Tibial nerve (tissue), 4 donors: ENCODE results near the gene CHURC1. TPM values are rescaled to one million over a fixed set of nuclear protein-coding genes. Genes with fewer than 3 reads are reported as not detected.

Experiments used
- DNase-seq, 2 donors: peaks; one replicate each; pipeline ENCODE4 v3.0.0-alpha.2; 2019; ENCODE audit warnings: low spot score in 2 of 2
- H3K27ac ChIP-seq, 4 donors: fragments of 200-600 bp; sonication (generic) in 3 of 4; one replicate each; pipeline ENCODE4 v1.5.1; 2017 to 2019; ENCODE audit warnings: mild to moderate bottlenecking in 1 of 4
- H3K27me3 ChIP-seq, 2 donors: fragments of 200-600 bp; sonication (generic) in 1 of 2; one replicate each; pipeline versions ENCODE4 v1.5.1 to v1.6.0; 2017 to 2019
- H3K36me3 ChIP-seq, 3 donors: fragments of 200-600 bp; sonication (generic); one replicate each; pipeline ENCODE4 v1.5.1; 2018 to 2019
- H3K4me1 ChIP-seq, 4 donors: fragments of 200-600 bp; sonication (generic) in 3 of 4; one replicate each; pipeline ENCODE4 v1.5.1; 2017 to 2019
- H3K4me3 ChIP-seq, 4 donors: fragments of 200-600 bp; sonication (generic) in 3 of 4; one replicate each; pipeline ENCODE4 v1.5.1; 2017 to 2019; ENCODE audit warnings: mild to moderate bottlenecking in 1 of 4, moderate library complexity in 1 of 4
- H3K9me3 ChIP-seq, 4 donors: fragments of 200-600 bp; sonication (generic) in 3 of 4; one replicate each; pipeline ENCODE4 v1.5.1; 2017 to 2019
- CTCF ChIP-seq, 5 experiments: fragments of 200-600 bp in 3 of 5; fragments of 450-650 bp in 2 of 5; sonication (generic) in 3 of 5; IDR thresholded peaks; one replicate each; pipeline ENCODE4 v1.5.1; 2016 to 2019; ENCODE audit warnings: antibody characterized with exemption in 5 of 5, mild to moderate bottlenecking in 3 of 5, moderate library complexity in 2 of 5
- EP300 ChIP-seq, 2 donors: sonication (generic); formaldehyde crosslinking; IDR thresholded peaks; one replicate each; pipeline ENCODE4 v1.6.1; 2017; ENCODE audit warnings: antibody characterized with exemption in 2 of 2, mild to moderate bottlenecking in 1 of 2
- POLR2A ChIP-seq, 2 donors: fragments of 450-650 bp; IDR thresholded peaks; one replicate each; pipeline ENCODE4 v1.6.1; 2017; ENCODE audit warnings: antibody characterized with exemption in 2 of 2, mild to moderate bottlenecking in 2 of 2, moderate library complexity in 2 of 2
- WGBS, 2 donors: methylation state at CpG; one replicate each; pipeline ENCODE4 v1.1.5; 2018; 5-methylcytosine and 5-hydroxymethylcytosine counted together
- total RNA-seq, 4 donors: library from RNA; depleted of rRNA; stranded (reverse); fragments of >200 nt; gene quantifications; one replicate each; pipeline ENCODE4 v1.1.0, GENCODE V29; 2016

Gene CHURC1
- total RNA-seq, 4 donors from 2014 or later = 75.0 to 131 (median 89.1) TPM

- Histone ChIP-seq H3K9me3 (no peaks in the 10 kb centered on the region), H3K36me3 (no peaks in the 10 kb centered on the region), H3K27me3 (no peaks in the 10 kb centered on the region), H3K27ac (no peak overlapping the region), H3K4me3 (peak overlapping the region in 1 of 4 donors; percentile 97), H3K4me1 (peaks cover 0 to 50% (median 15%) of the 10 kb centered on the region in 4 donors)
- TF ChIP-seq POLR2A (IDR thresholded peaks at IDR 0.05) (no peak), EP300 (IDR thresholded peaks at IDR 0.05) (no peak), CTCF (IDR thresholded peaks at IDR 0.05) (no peak)
- no peak for DNase-seq
- 89 to 96% methylated on average over 2 of the region's 2 CpGs for WGBS, 2 donors
Measured at GRCh38 chr14:64915797-64916196, 1.5 kb downstream of the CHURC1 start.

- TF ChIP-seq CTCF (IDR thresholded peaks at IDR 0.05) (no peak), POLR2A (IDR thresholded peaks at IDR 0.05) (no peak), EP300 (IDR thresholded peaks at IDR 0.05) (no peak)
- Histone ChIP-seq H3K4me1 (peaks cover 0 to 50% (median 15%) of the 10 kb centered on the region in 4 donors), H3K27ac (peak overlapping the region in 1 of 4 donors; percentile 33), H3K27me3 (no peaks in the 10 kb centered on the region), H3K9me3 (no peaks in the 10 kb centered on the region), H3K36me3 (no peaks in the 10 kb centered on the region), H3K4me3 (no peak overlapping the region)
- DNase-seq = no peak
- 77 to 78% methylated on average over 4 of the region's 4 CpGs for WGBS, 2 donors
Measured at GRCh38 chr14:64918216-64918615, 4.0 kb downstream of the CHURC1 start.

- Histone ChIP-seq H3K4me1 (peaks cover 0 to 47% (median 13%) of the 10 kb centered on the region in 4 donors), H3K36me3 (no peaks in the 10 kb centered on the region), H3K27ac (no peak overlapping the region), H3K9me3 (no peaks in the 10 kb centered on the region), H3K27me3 (no peaks in the 10 kb centered on the region), H3K4me3 (no peak overlapping the region)
- no peak for DNase-seq
- TF ChIP-seq POLR2A (IDR thresholded peaks at IDR 0.05) (no peak), EP300 (IDR thresholded peaks at IDR 0.05) (no peak), CTCF (IDR thresholded peaks at IDR 0.05) (no peak)
Measured at GRCh38 chr14:64919215-64919614, 5.0 kb downstream of the CHURC1 start.

GRCh38 chr14:64919618-64920017, 5.4 kb downstream of the CHURC1 start:
- H3K4me1 ChIP-seq = peaks cover 0 to 47% (median 13%) of the 10 kb centered on the region in 4 donors
- no peak for DNase-seq
- H3K9me3 ChIP-seq = no peaks in the 10 kb centered on the region
- WGBS, 2 donors = 81 to 89% methylated on average over 5 of the region's 5 CpGs
- H3K27ac ChIP-seq = no peak overlapping the region
- peaks cover 0 to 4% (median 0%) of the 10 kb centered on the region in 3 donors for H3K36me3 ChIP-seq
- no peaks in the 10 kb centered on the region for H3K27me3 ChIP-seq
- no peak for TF ChIP-seq CTCF (IDR thresholded peaks at IDR 0.05)
- TF ChIP-seq EP300 (IDR thresholded peaks at IDR 0.05) = no peak
- no peak for TF ChIP-seq POLR2A (IDR thresholded peaks at IDR 0.05)
- no peak overlapping the region for H3K4me3 ChIP-seq

- Histone ChIP-seq H3K4me1 (peaks cover 0 to 41% (median 8%) of the 10 kb centered on the region in 4 donors), H3K27ac (no peak overlapping the region)
- WGBS, 2 donors = 47 to 80% methylated on average over 2 of the region's 2 CpGs
Measured at GRCh38 chr14:64920465-64920864, 6.2 kb downstream of the CHURC1 start.

More at GRCh38 chr14:64920465-64920864, 6.2 kb downstream of the CHURC1 start:
- H3K36me3 ChIP-seq = peaks cover 0 to 12% (median 0%) of the 10 kb centered on the region in 3 donors
- H3K27me3 ChIP-seq = no peaks in the 10 kb centered on the region
- H3K9me3 ChIP-seq = no peaks in the 10 kb centered on the region
- TF ChIP-seq CTCF (IDR thresholded peaks at IDR 0.05) (no peak), EP300 (IDR thresholded peaks at IDR 0.05) (no peak), POLR2A (IDR thresholded peaks at IDR 0.05) (no peak)
- no peak for DNase-seq
- H3K4me3 ChIP-seq = no peak overlapping the region
